A549 treated with GW870086 at 1 μM for 4 hours (cell line): ENCODE measurements around the gene SS18. TPM values are rescaled to one million over a fixed set of nuclear protein-coding genes. Genes with fewer than 3 reads are reported as not detected.

ENCODE experiments used
- total RNA-seq: library from RNA; stranded (reverse); fragments of 200-300 nt; extraction: Qiagen RNA extraction; gene quantifications from 5 replicates; pipeline ENCODE4 v1.2.3, GENCODE V29; 2022; ENCODE audit warnings: low read depth

The SS18 gene, protein sequence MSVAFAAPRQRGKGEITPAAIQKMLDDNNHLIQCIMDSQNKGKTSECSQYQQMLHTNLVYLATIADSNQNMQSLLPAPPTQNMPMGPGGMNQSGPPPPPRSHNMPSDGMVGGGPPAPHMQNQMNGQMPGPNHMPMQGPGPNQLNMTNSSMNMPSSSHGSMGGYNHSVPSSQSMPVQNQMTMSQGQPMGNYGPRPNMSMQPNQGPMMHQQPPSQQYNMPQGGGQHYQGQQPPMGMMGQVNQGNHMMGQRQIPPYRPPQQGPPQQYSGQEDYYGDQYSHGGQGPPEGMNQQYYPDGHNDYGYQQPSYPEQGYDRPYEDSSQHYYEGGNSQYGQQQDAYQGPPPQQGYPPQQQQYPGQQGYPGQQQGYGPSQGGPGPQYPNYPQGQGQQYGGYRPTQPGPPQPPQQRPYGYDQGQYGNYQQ
- 38.3 to 54.4 TPM (median 51.3 TPM) in 5 replicates for total RNA-seq

DNA sequence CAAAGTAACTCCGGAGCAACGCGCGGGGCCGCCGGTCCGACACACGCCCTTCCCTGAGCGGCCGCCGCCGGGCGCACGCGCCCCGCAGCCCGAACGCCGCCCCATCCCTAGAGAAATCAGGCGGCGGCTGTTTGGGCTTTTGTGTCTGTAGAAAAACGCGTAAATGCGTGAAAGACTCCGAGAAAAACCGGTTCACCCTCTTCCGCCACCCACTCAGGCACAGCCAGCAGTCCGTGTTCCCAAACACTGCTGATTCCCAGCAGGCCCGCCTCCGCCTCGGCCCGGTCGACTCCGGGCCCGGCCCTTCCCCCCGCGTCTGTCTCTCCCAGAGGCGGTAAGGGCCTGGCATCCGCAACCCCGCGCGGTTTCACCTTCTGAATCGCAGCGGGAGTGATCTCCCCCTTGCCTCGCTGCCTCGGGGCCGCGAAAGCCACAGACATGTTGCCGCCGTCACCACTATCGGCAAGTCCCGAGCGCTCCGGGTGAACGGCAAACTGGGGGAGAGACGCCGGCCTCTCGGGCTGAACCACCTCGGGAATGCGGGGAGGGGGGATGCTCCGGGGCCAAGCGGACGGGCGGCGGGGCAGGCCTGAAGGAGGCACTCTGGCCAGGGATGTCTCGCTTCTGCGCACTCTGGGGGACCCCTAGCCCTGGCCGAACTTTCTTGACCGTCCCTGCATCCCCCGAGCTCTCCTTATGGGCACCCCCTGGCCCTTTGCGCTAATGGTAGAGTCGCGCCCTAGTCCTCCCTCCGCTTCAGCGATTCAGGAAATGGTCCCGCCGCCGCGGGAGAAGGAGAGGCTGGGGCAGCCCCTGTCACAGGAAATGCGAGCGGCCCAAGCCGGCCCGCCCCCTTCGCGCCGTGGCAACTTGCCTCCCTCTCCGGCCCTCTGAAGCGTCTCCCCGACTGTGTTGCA lies at the start of gene SS18:
Gene SS18, minus strand, starts transcription at position 484 of the 917 bp plus-strand sequence. Its CDS starts 44 bp downstream, at position 440.

GRCh38 chr18:26133652-26134051 lies 43.2 kb upstream of the SS18 start, which contains the start of gene PSMA8:
TSS of gene PSMA8 (plus strand) at chr18:26133869. CDS start at chr18:26133966, 97 bp downstream.

Other genes with a start within 250 kb of the SS18 start
- gene PSMA8, start 43.3 kb upstream of the SS18 start, total RNA-seq = not detected in 5 replicates
- 4.0 to 5.1 TPM (median 4.8 TPM) in 5 replicates for gene TAF4B, start 135.8 kb upstream of the SS18 start, total RNA-seq